Large intestine (tissue), 3 donors: Measurements from ENCODE around the gene ZFHX2. TPM values are rescaled to one million over a fixed set of nuclear protein-coding genes. Genes with fewer than 3 reads are reported as not detected.
A peak's percentile ranks its signal among the peaks of the same experiment; 100 is the strongest.

Experiments
- DNase-seq, 2 donors: peaks; one replicate each; pipeline versions ENCODE4 v3.0.0 to v3.0.0-alpha.2; 2013
- H3K27ac ChIP-seq: one replicate; pipeline ENCODE4 v1.5.1; 2013; ENCODE audit warnings: low read length
- H3K27me3 ChIP-seq: 2 replicates; pipeline ENCODE4 v1.6.1; 2013; ENCODE audit warnings: low read length; ENCODE audit not compliant: control insufficient read depth, insufficient read depth
- H3K36me3 ChIP-seq: 2 replicates; pipeline ENCODE4 v1.6.1; 2013; ENCODE audit warnings: low read length; ENCODE audit not compliant: control insufficient read depth, insufficient read depth
- H3K4me1 ChIP-seq: one replicate; pipeline ENCODE4 v1.6.1; 2013; ENCODE audit warnings: low read length; ENCODE audit not compliant: control insufficient read depth, insufficient read depth
- H3K4me3 ChIP-seq: one replicate; pipeline ENCODE4 v1.5.1; 2013; ENCODE audit warnings: low read length
- H3K9me3 ChIP-seq: one replicate; pipeline ENCODE4 v1.6.1; 2013; ENCODE audit warnings: mild to moderate bottlenecking, low read depth, low read length, moderate library complexity; ENCODE audit not compliant: control insufficient read depth
- WGBS: methylation state at CpG from one replicate; pipeline ENCODE4 v1.1.5; 2013; ENCODE audit warnings: low lambda C conversion rate; ENCODE audit not compliant: insufficient coverage; 5-methylcytosine and 5-hydroxymethylcytosine counted together
- polyA plus RNA-seq: library from polyadenylated mRNA; unstranded; fragments of 120-200 nt; gene quantifications from one replicate; pipeline ENCODE4 v1.2.1, GENCODE V29; 2013

ZFHX2 gene
- polyA plus RNA-seq, 1 donor: 4.1 TPM

DNA sequence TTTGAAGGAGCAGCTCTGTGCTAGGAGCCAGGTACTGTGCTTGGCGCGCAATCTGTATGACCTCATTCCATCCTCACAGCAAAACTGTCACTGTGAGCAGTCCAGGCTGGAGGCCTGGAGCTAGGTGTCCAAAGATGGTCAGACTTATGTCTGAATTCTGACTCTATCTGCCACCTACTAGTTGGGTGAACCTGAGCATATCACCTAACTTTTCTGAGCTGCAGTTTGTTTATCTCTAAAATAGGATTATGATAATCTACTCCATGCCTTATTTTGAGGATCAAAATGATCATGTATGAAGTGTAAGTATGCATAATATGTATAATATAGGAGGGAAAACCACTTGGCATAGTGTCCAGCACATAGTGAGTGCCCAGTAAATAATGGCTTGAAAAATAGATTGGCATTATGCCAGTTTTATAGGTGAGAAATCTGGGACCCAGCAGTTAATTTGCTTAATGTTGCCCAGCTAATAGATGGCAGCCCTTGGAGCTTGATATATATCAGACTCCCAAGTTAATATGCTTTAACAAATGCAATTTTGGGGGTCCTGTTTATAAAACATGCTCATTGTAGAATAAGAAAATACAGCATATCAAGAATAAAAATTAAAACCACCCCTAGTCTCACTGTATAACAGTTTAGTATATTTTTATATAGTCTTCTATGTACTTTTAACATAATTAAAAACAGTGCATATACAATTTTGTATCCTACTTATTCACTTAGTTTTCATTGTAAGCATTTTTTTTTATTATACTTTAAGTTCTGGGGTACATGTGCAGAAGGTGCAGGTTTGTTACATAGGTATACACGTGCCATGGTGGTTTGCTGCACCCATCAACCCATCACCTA, 31.6 kb upstream of the ZFHX2 start:
- WGBS: no CpG with 5 or more reads among the region's 3 CpGs
- Histone ChIP-seq H3K4me1 (no peaks in the 10 kb centered on the region), H3K27me3 (peaks cover 18% of the 10 kb centered on the region), H3K27ac (no peak overlapping the region), H3K36me3 (no peaks in the 10 kb centered on the region), H3K4me3 (no peak overlapping the region), H3K9me3 (no peaks in the 10 kb centered on the region)
- no peak for DNase-seq

DNA sequence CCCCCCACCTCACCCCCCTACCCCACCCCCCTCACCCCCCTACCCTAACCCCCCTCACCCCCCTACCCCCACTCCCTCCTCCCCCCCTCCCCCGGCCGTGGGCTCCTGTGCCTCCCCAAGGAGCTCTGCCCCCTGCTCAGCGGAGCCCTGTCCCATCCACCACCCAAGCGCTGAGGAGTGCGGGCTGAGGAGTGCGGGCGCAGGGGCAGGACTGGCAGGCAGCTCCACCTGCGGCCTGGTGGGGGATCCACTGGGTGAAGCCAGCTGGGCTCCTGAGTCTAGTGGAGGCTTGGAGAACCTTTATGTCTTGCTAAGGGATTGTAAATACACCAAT, 29.4 kb upstream of the ZFHX2 start:
- Histone ChIP-seq H3K36me3 (no peaks in the 10 kb centered on the region), H3K27ac (no peak overlapping the region), H3K9me3 (peaks cover 5% of the 10 kb centered on the region), H3K4me1 (peaks cover 7% of the 10 kb centered on the region), H3K4me3 (no peak overlapping the region), H3K27me3 (peaks cover 38% of the 10 kb centered on the region)
- no peak for DNase-seq
- WGBS: no CpG with 5 or more reads among the region's 8 CpGs

DNA sequence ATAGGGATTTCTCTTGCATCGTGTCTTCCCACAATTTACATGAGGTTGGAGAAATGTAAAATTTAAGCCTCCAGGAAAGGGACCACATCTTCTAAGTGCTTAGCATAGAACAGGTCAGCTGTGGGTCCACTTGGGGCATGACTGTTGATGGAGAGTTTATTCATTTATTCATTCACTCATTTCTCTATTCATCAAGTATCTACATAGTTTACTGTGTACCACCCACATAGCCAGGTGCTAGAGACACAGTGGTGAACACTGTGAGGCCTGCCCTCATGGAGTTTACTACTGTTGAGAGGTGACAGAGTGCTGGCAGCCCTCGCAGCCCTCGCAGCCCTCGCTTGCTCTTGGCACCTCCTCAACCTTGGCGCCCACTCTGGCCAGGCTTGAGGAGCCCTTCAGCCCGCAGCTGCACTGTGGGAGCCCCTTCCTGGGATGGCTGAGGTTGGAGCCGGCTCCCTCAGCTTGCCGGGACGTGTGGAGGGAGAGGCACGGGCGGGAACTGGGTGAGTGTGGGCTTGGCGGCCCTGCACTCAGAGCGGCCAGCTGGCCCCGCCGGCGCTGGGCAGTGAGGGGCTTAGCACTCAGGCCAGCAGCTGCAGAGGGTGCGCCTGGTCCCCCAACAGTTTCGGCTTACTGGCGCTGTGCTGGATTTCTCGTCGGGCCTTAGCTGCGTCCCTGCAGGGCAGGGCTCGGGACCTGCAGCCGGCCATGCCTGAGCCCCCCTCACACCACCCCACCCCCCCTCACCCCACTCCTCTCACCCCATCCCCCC, 28.8 kb upstream of the ZFHX2 start:
- Histone ChIP-seq H3K36me3 (no peaks in the 10 kb centered on the region), H3K9me3 (peaks cover 8% of the 10 kb centered on the region), H3K4me3 (no peak overlapping the region), H3K4me1 (peaks cover 7% of the 10 kb centered on the region), H3K27ac (no peak overlapping the region), H3K27me3 (peaks cover 42% of the 10 kb centered on the region)
- no CpG with 5 or more reads among the region's 24 CpGs for WGBS
- no peak for DNase-seq

DNA sequence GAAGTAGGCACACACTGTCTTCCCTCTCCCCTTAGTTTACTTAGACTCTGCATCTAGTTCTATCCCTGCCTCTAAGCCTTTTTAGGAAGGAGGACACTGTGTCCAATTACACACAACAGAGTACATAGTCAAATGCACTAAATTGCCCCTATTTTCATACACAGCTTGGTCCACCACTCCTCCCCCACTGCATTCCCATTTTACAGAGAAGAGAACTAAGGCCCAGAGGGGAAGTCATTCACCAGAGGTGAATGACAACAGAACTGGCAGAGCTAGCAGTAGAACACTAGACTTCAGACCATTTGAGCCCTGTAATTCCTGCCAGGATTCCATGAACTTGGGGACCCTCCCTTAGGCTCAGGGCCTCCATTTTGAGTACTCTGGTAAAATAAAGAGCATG, 28.2 kb upstream of the ZFHX2 start:
- no peaks in the 10 kb centered on the region for H3K36me3 ChIP-seq
- H3K27ac ChIP-seq: no peak overlapping the region
- peaks cover 48% of the 10 kb centered on the region for H3K27me3 ChIP-seq
- peaks cover 7% of the 10 kb centered on the region for H3K4me1 ChIP-seq
- H3K4me3 ChIP-seq: no peak overlapping the region
- H3K9me3 ChIP-seq: peaks cover 8% of the 10 kb centered on the region
- DNase-seq: no peak

DNA sequence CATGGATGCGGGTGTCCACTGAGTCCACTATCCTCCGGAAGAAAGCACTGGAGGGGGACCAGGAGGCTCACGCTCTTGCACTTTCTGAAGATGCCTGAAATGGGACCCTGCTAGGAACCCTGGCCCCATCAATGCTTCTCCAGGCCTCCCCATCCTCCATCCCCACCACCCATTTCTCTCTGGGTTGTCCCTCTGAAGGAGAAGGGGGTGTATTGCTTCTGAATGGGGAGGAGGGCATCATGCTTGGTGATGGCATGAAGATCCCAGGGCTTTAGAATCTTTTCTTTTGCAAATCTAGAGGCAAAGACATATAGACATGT, 27.7 kb upstream of the ZFHX2 start:
- Histone ChIP-seq H3K27ac (no peak overlapping the region), H3K4me3 (no peak overlapping the region), H3K36me3 (no peaks in the 10 kb centered on the region), H3K9me3 (peaks cover 8% of the 10 kb centered on the region), H3K27me3 (peaks cover 53% of the 10 kb centered on the region), H3K4me1 (peaks cover 7% of the 10 kb centered on the region)
- DNase-seq: no peak
- WGBS: no CpG with 5 or more reads among the region's 3 CpGs

DNA sequence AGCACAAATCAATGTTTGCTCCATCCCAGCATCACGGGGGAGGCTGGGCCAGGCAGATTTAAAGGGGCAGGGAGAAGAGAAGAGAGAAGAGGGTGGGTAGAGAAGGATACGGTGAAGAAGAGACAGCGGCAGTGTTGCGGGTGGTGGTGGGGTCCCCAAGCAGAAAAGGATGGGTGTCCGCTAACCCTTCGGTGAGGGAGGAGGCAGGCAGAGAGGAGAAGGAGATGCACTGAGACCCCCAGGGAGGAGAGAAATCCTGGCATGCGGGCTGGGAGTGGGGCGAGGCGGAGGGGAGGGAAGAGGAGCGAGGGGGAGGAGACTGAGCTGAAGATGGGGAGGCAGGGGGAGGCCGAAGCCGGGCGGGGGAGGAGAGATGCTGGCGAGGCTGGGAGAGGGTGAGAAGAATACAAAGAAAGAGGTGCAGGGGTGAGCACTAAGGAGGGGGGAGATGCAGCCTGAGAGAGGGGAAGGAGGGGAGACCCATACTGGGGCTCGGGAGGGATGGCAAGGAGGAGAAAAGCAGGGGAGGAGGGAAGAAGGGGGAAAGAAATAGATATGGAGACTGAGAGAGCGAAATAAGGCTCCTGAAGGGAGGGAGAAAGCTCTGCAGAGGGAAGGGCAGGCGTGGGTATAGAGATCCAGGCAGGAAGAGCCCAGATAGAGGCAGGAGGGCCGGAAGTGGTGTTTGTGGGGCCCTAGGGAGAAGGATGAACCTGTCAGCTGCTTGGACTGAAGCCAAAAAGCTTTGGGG, 27.2 kb upstream of the ZFHX2 start, which contains the start of gene JPH4:
TSS of gene JPH4 (minus strand) at position 231 of the 751 bp plus-strand sequence. CDS start 1,337 bp downstream, outside the sequence.
- peak within 1 kb of the TSS; percentile 26 for H3K4me3 ChIP-seq
- peaks cover 54% of the 10 kb centered on the region for H3K27me3 ChIP-seq
- no peaks in the 10 kb centered on the region for H3K36me3 ChIP-seq
- DNase-seq: no peak
- H3K27ac ChIP-seq: no peak within 1 kb of the TSS
- H3K4me1 ChIP-seq: peaks cover 7% of the 10 kb centered on the region
- WGBS: 18% methylated on average over 7 of the region's 18 CpGs
- peaks cover 8% of the 10 kb centered on the region for H3K9me3 ChIP-seq

DNA sequence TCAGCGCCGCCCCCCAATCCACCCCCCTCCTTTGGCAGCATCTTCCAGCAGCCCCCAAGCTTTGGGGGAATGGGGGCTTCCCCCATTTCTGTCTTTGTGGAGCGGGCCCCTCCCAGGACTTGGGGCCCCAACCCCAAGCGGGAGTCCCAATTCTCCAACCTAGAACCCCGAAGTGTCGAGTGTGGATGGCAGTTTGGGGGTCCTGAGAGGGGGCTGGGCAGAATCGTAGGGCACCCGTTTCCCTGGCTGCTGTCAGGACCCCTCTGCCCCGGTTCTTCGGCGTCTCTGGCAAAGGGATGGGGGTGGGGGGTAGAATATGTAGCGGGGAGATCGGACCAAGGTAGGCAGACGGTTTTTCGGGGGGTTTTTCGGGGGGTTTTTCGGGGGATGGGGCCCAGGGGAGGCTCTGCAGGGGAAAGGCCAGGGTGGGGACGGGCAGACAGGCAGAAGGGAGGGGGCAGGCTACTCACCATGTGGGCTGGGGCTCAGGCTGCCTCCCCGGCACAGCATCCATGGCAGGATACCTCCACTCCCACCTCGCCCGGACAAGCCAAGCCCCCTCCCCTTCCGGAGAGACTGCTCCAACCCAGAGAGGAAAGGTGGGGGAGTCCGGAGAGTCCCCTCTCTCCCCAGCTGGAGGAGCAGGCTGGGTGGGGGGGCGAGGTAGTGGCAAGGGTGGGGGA, 26.3 kb upstream of the ZFHX2 start:
- H3K36me3 ChIP-seq: no peaks in the 10 kb centered on the region
- peaks cover 7% of the 10 kb centered on the region for H3K4me1 ChIP-seq
- WGBS: no CpG with 5 or more reads among the region's 24 CpGs
- H3K27ac ChIP-seq: no peak overlapping the region
- H3K9me3 ChIP-seq: peaks cover 8% of the 10 kb centered on the region
- H3K27me3 ChIP-seq: peaks cover 60% of the 10 kb centered on the region
- H3K4me3 ChIP-seq: peak overlapping the region; percentile 26
- no peak for DNase-seq

DNA sequence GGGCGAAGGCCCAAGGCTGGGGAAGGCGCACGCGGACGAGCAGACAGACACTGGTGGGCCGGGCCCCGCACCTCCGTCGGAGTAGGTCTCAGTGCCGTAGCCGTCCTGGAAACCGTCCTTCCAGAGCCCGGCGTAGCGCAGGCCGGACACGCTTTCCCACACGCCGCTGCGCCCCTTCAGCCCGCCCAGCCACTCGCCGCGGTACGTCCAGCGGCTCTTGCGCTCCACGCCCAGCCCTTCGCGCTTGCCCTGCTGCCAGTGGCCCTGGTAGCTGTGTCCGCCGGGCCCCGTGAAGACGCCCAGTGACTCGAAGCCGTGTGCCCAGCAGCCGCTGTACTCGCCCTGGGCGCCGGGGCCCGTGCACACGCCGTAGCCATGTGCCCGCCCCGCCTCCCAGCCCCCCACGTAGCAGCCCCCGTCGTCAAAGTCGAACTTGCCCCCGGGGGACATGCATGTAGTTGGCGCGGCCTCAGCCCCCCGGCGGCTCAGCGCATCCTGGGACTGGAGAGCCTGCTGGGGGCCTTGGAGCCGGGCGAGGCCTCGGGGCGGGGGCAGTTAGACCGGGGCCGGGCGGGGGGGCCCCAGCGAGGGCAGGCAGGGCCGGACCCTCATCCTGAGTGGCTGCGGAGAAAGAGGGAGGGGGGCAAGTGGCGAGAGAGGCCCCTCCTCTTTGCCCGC, 25.6 kb upstream of the ZFHX2 start:
- DNase-seq: no peak
- Histone ChIP-seq H3K27ac (no peak overlapping the region), H3K4me1 (peaks cover 7% of the 10 kb centered on the region), H3K4me3 (peak overlapping the region; percentile 26), H3K36me3 (no peaks in the 10 kb centered on the region), H3K27me3 (peaks cover 64% of the 10 kb centered on the region), H3K9me3 (peaks cover 8% of the 10 kb centered on the region)
- WGBS: no CpG with 5 or more reads among the region's 67 CpGs

DNA sequence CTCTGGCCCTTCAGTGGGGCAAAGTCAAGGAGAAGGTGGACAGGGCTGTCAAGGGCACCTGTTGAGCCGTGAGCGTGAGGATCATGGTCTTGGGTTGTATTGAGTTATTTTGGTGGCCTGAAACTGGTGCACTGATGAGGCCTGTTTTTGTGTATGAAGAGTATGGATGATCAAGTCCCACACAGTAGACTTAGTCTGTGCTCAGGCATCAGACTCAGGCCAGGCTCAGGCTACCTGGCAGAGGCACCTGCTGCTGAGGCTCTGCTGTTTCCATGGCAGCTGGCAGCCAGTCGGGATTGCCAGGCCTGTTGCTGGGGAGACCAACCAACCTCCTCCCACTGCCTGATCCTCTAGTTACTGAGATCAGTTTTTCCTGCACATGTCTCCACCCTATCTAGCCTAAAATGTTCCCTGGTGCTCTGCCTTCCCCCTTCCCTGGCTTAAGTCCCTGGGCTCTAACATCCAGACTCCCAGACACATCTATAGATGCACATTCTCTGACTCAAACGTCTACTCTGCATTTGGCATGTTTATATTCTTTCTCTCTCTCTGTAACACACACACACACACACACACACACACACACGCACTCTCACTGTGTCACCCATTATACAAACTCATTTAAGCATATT, 21.9 kb upstream of the ZFHX2 start:
- WGBS: no CpG with 5 or more reads among the region's 5 CpGs
- Histone ChIP-seq H3K4me1 (peaks cover 13% of the 10 kb centered on the region), H3K27ac (no peak overlapping the region), H3K36me3 (no peaks in the 10 kb centered on the region), H3K4me3 (no peak overlapping the region), H3K27me3 (peaks cover 58% of the 10 kb centered on the region), H3K9me3 (peaks cover 8% of the 10 kb centered on the region)
- no peak for DNase-seq
